Stimulated activated CD8-positive, alpha-beta memory T cell treated with anti-CD3 and anti-CD28 coated beads, Interleukin-4, amount 100 ng/mL, for 24 hours (primary cell): ENCODE results near the gene CLCN3.
"Not testable (repeated sequence)": the region's sequence is repeated elsewhere in the genome, so short reads cannot be mapped to it uniquely, and the experiment has no call there.

Experiments
- DNase-seq: peaks from one replicate; pipeline ENCODE4 v3.0.0-alpha.2; 2020; ENCODE audit warnings: low read depth

CLCN3 gene

GRCh38 chr4:169707958-169708643 is 87.7 kb downstream of the CLCN3 start:
- DNase-seq, result no peak

- no peak for DNase-seq
Observed at GRCh38 chr4:169715826-169716225, 95.4 kb downstream of the CLCN3 start.

GRCh38 chr4:169716677-169717076 is 96.3 kb downstream of the CLCN3 start:
- no peak for DNase-seq

GRCh38 chr4:169720529-169720928 is 100.2 kb downstream of the CLCN3 start:
- no peak for DNase-seq

- DNase-seq, result no peak
Observed at GRCh38 chr4:169723207-169723965, 103.0 kb downstream of the CLCN3 start.

- no peak for DNase-seq
Observed at GRCh38 chr4:169724260-169724659, 103.9 kb downstream of the CLCN3 start.

- no peak for DNase-seq
Observed at GRCh38 chr4:169727616-169728015, 107.2 kb downstream of the CLCN3 start.

- no peak for DNase-seq
Observed at GRCh38 chr4:169730564-169730963, 110.2 kb downstream of the CLCN3 start.

- not testable (repeated sequence) for DNase-seq
Observed at GRCh38 chr4:169738604-169739003, 118.2 kb downstream of the CLCN3 start.

GRCh38 chr4:169741569-169741968 is 121.2 kb downstream of the CLCN3 start:
- no peak for DNase-seq

GRCh38 chr4:169744601-169745000 is 124.2 kb downstream of the CLCN3 start:
- no peak for DNase-seq

- DNase-seq, result no peak
Observed at GRCh38 chr4:169745291-169745690, 124.9 kb downstream of the CLCN3 start.

GRCh38 chr4:169756971-169757574 is 136.7 kb downstream of the CLCN3 start:
- DNase-seq, result no peak

- DNase-seq, result peak; percentile 95
Observed at GRCh38 chr4:169757575-169758184, 137.3 kb downstream of the CLCN3 start, which contains the start of gene HPF1. TSS of gene HPF1 (minus strand) at chr4:169757944. CDS start at chr4:169757877, 67 bp downstream.

GRCh38 chr4:169758401-169758962 is 138.1 kb downstream of the CLCN3 start:
- no peak for DNase-seq

GRCh38 chr4:169761846-169762245 is 141.5 kb downstream of the CLCN3 start:
- DNase-seq, result no peak

- no peak for DNase-seq
Observed at GRCh38 chr4:169765835-169766234, 145.5 kb downstream of the CLCN3 start.

- no peak for DNase-seq
Observed at GRCh38 chr4:169766741-169767140, 146.4 kb downstream of the CLCN3 start.

GRCh38 chr4:169768385-169768784 is 148.0 kb downstream of the CLCN3 start:
- no peak for DNase-seq

- no peak for DNase-seq
Observed at GRCh38 chr4:169770416-169770815, 150.0 kb downstream of the CLCN3 start.

GRCh38 chr4:169771556-169772080 is 151.2 kb downstream of the CLCN3 start:
- DNase-seq, result not testable (repeated sequence)
